Measurements from ENCODE around the gene PLS1. TPM values are rescaled to one million over a fixed set of nuclear protein-coding genes. Genes with fewer than 3 reads are reported as not detected.
"Not testable (repeated sequence)": the region's sequence is repeated elsewhere in the genome, so short reads cannot be mapped to it uniquely, and the experiment has no call there.

Gene PLS1
- 1.8 TPM for total RNA-seq
- long read RNA-seq, partial matches to known transcripts, result 1 of 3 reads
- long read RNA-seq, other reads (novel, unspliced or antisense), result 0 of 3 reads

- ATAC-seq (peak; percentile 98), DNase-seq (peak; percentile 89)
- intact Hi-C loops (cut with micrococcal nuclease), result loop anchor here (10.0 kb wide), 1 partner anchor 419 kb away; no protein-coding TSS in a partner anchor
These were observed at the start of gene PLS1 for GRCh38 chr3:142595951-142596725. PLS1 (plus strand) TSS chr3:142596393; CDS start chr3:142664238, 67,845 bp downstream.

DNA sequence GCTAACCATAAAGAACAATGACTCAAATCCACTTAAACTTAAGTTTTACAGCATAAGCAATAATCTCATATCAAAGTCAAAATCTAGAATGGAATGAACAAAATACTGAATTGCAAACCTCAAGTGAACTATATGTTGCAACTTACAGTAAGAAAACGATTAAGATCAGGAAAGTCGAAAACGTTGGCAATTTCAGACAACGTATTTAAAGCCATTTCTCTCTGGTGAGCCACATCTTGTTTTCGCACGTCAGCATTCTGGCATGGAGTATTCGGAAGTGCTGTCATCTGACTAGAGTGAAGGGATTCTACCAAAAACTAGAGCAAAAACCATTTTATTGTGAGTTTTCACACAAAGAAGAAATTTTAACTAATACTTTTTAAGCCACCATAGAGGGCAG lies 46.2 kb upstream of the PLS1 start:
- DNase-seq, result no peak
- no peak for ATAC-seq
- intact Hi-C loops (cut with micrococcal nuclease), result no loop called here

DNA sequence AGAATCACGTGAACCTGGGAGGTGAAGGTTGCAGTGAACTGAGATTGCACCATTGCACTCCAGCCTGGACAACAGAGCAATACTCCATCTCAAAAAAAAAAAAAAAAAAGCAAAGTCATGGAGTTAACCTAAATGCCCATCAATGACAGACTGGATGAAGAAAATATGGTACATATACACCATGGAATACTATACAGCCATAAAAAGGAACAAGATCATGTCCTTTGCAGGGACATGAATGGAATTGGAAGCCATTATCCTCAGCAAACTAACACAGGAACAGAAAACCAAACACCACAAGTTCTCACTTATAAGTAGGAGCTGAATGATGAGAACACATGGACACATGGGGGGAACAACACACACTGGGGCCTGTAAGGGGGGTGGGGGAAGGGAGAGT lies 43.6 kb upstream of the PLS1 start:
- DNase-seq; intact Hi-C loops (cut with micrococcal nuclease); ATAC-seq: not testable (repeated sequence)

- no peak for ATAC-seq
- DNase-seq, result no peak
- intact Hi-C loops (cut with micrococcal nuclease), result no loop called here
These were observed 42.5 kb upstream of the PLS1 start for GRCh38 chr3:142553741-142554140.

- ATAC-seq (no peak), DNase-seq (no peak)
- intact Hi-C loops (cut with micrococcal nuclease), result no loop called here
These were observed 36.1 kb upstream of the PLS1 start for GRCh38 chr3:142560118-142560517.

DNA sequence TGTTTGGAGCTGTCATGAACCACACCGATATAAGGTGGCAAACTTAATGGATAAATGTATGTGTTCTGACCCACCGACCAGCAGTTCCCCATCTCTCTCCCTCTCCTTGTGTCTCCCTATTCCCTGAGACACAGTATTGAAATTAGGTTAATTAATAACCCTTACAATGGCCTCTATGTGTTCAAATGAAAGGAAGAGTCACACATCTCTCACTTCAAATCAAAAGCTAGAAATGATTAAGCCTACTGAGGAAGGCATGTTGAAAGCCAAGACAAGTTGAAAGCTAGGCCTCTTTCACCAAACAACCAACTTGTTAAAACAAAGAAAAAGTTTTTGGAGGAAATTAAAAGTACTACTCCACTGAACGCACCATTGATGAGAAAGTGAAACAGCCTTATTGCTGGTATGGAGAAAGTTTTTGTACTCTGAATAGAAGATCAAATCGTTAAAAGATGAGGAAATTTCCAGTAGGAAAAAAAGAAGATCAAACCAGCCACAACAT lies 32.6 kb upstream of the PLS1 start:
- DNase-seq, result no peak
- intact Hi-C loops (cut with micrococcal nuclease), result no loop called here
- ATAC-seq, result no peak

DNA sequence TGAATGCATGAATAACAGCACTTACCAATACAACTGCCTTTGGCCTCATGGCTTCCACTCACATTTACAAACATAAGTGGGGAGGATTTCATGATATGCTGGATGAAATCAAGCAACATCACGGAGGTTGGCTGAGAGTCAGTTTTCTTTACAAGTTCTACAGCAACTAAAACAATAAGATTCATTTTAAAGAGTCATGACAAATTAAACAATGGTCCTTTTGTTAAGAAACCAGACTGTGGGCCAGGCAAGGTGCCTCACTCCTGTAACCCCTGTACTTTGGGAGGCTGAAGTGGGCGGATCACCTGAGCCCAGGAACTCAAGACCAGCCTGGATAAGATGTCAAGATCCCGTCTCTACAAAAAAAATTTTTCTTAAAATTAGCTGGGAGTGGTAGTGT lies 30.1 kb upstream of the PLS1 start:
- ATAC-seq (no peak), DNase-seq (no peak)
- intact Hi-C loops (cut with micrococcal nuclease), result no loop called here

GRCh38 chr3:142568393-142569017 lies 27.7 kb upstream of the PLS1 start:
- ATAC-seq (no peak), DNase-seq (no peak)
- intact Hi-C loops (cut with micrococcal nuclease), result no loop called here

DNA sequence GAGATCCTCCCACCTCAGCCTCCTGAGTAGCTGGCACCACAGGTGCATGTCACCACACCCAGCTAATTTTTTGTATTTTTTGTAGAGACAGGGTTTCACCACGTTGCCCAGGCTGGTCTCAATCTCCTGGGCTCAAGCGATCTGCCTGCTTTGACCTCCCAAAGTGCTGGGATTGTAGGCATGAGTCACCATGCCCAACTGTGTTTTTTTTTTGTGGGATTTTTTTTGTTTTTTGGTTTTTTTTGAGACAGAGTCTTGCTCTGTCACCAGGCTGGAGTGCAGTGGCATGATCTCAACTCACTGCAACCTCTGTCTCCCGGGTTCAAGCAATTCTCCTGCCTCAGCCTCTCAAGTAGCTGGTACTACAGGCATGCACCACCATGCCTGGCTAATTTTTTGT lies 26.8 kb upstream of the PLS1 start:
- ATAC-seq; intact Hi-C loops (cut with micrococcal nuclease); DNase-seq: not testable (repeated sequence)

DNA sequence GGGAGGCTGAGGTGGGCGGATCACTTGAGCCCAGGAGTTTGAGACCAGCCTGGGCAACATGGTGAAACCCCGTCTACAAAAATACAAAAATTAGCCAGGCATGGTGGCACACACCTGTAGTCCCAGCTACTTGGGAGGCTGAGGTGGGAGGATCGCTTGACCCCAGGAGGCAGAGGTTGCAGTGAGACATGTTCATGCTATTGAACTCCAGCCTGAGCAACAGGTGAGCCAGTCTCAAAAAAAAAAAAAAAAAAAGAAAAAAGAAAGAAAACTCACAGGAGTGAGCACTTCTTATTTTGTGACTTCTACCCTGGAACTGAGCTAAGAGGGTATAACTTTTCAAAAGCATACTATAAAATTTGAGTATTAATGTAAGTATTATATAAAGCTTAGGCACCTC lies 22.0 kb upstream of the PLS1 start:
- DNase-seq; ATAC-seq; intact Hi-C loops (cut with micrococcal nuclease): not testable (repeated sequence)

- intact Hi-C loops (cut with micrococcal nuclease), result no loop called here
- ATAC-seq, result no peak
- DNase-seq, result no peak
These were observed 21.5 kb upstream of the PLS1 start for GRCh38 chr3:142574665-142575064.

- no peak for ATAC-seq
- intact Hi-C loops (cut with micrococcal nuclease), result no loop called here
- no peak for DNase-seq
These were observed 19.4 kb upstream of the PLS1 start for GRCh38 chr3:142576792-142577191.

- ATAC-seq (no peak), DNase-seq (no peak)
- intact Hi-C loops (cut with micrococcal nuclease), result no loop called here
These were observed 18.4 kb upstream of the PLS1 start for GRCh38 chr3:142577696-142578328.

DNA sequence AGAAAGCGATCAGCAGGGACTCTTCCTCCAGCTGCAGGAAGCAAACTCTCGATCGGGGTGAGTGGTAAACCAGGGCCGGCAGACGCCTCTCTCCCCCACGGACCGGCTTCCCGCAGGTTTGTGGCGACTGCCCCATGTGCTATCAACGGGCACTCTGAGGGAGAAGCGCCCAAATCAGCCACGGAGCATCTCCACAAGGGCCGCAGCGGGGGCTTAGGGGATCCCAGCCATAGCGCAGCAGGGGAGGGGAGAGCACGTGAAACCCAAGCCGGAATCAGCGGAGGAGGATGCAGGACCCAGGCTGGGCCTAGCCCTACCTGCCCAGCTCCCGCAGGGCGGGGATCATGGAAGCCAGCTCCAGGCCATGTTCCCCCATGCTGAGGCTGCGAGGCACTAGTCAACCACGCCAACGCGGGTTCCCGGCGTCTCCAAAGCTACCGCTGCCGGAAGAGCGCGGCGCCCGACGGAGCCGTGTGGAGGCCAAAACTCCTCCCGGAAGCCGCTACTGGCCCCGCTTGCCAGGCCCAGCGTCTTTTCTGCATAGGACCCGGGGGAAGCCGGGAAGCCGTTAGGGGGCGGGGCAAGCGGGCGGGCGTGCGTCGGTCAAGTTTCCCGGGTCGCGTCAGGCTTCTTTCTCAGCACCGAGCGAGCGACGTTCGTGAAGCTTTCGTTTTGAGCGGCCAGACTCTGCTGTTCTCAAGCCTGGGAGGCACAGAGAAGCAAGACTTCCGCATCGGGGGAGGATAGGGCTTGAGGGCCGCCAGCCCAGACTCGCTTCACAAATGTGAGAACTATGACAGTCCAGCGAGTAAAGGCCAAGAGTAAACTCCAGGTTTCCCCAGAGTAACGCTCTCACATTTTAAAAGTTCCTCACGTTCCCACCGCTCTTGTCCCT lies 17.6 kb upstream of the PLS1 start, which contains the start of gene ATR:
ATR (minus strand) TSS at position 405 of the 895 bp plus-strand sequence; CDS start at position 376, 29 bp downstream.
- intact Hi-C loops (cut with micrococcal nuclease), result no loop called here
- DNase-seq (peak; percentile 98), ATAC-seq (peak; percentile 99)

GRCh38 chr3:142580061-142580423 lies 16.2 kb upstream of the PLS1 start:
- DNase-seq (no peak), ATAC-seq (no peak)
- intact Hi-C loops (cut with micrococcal nuclease), result no loop called here

DNA sequence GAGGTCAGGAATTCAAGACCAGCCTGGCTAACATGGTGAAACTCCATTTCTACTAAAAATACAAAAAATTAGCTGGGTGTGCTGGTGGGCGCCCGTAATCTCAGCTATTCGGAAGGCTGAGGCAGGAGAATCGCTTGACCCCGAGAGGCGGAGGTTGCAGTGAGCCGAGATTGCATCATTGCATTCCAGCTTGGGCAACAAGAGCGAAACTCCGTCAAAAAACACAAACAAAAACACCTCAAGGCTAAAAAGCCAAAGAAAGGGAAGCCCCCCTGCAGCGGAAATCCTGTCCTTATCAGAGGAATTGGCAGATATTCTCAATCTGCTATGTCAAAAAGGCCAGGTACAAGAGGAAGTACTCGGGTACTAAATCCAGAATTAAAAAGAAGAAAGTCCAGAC lies 15.1 kb upstream of the PLS1 start:
- ATAC-seq; DNase-seq; intact Hi-C loops (cut with micrococcal nuclease): not testable (repeated sequence)

DNA sequence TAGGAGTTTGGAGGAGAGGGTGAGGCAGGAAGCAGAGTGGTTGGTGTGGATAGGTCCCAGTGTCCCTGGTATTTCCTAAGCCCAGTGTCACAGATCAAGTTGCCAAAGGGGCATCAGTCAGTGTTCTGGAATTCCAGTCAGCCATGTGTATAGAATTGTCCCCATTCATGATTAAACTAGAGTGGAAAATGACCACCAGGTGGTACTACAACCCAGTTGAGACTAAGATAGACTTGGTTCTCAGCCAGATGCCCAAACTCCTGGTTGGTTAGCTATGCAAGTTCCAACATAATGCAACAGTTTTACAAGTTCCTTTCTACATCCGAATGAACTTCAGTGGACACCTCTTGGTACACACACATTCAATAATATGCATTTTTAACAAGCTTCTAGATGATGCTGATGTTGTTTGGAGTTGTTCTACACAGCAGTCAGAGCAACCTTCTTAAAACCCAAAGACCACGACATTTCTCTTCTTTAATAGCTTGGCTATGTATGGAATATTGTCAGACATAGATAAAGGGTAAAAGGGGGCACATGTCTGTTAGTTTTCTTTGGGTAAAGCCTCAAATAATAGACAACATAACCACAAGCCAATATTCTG lies 9.3 kb upstream of the PLS1 start:
- no peak for DNase-seq
- intact Hi-C loops (cut with micrococcal nuclease), result no loop called here
- peak; percentile 74 for ATAC-seq

DNA sequence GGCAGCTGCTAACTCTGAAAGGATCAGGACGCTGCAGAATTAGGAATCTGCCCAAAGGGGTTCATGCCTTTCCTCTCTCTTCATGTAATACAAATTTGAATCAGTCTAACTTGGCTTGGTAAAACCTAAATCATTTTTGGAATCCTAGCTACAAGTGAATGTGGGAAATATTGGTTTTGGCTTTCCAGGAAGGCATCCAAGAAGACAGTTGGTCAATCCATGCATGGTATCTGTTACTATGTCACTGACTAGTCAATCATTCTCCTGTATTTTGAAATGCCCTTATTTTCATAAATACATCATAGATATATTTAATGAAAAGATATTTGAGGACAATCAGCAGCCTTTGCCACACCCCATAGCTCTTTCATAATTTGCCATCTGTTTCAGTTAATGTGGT lies 7.5 kb upstream of the PLS1 start:
- ATAC-seq (no peak), DNase-seq (no peak)
- intact Hi-C loops (cut with micrococcal nuclease), result no loop called here
